ENCODE data around the gene TFF1.

Gene TFF1

GRCh38 chr21:42375506-42375905, 9.2 kb upstream of the TFF1 start:
- no peaks in the 10 kb centered on the region for H3K36me3 ChIP-seq (ENCODE audit: control insufficient read depth, insufficient read depth, low read length)
- H3K9me3 ChIP-seq (ENCODE audit: control insufficient read depth, low read length): no peaks in the 10 kb centered on the region
- no peak for DNase-seq
- no peak overlapping the region for H3K4me3 ChIP-seq (ENCODE audit: insufficient read depth, low read depth, low read length, poor library complexity, severe bottlenecking)
- no peak overlapping the region for H3K27ac ChIP-seq (ENCODE audit: insufficient read depth, low read length, poor library complexity, severe bottlenecking)
- no peaks in the 10 kb centered on the region for H3K27me3 ChIP-seq (replicated peaks; ENCODE audit: control insufficient read depth, insufficient read depth, low read length, poor library complexity, severe bottlenecking)
- no peaks in the 10 kb centered on the region for H3K4me1 ChIP-seq (ENCODE audit: control insufficient read depth, insufficient read depth, low read length, poor library complexity, severe bottlenecking)

GRCh38 chr21:42374864-42375499, 8.6 kb upstream of the TFF1 start:
- Histone ChIP-seq H3K9me3 (ENCODE audit: control insufficient read depth, low read length) (no peaks in the 10 kb centered on the region), H3K4me1 (ENCODE audit: control insufficient read depth, insufficient read depth, low read length, poor library complexity, severe bottlenecking) (no peaks in the 10 kb centered on the region), H3K36me3 (ENCODE audit: control insufficient read depth, insufficient read depth, low read length) (no peaks in the 10 kb centered on the region), H3K27me3 (replicated peaks; ENCODE audit: control insufficient read depth, insufficient read depth, low read length, poor library complexity, severe bottlenecking) (no peaks in the 10 kb centered on the region), H3K27ac (ENCODE audit: insufficient read depth, low read length, poor library complexity, severe bottlenecking) (no peak overlapping the region), H3K4me3 (ENCODE audit: insufficient read depth, low read depth, low read length, poor library complexity, severe bottlenecking) (no peak overlapping the region)
- no peak for DNase-seq

DNA sequence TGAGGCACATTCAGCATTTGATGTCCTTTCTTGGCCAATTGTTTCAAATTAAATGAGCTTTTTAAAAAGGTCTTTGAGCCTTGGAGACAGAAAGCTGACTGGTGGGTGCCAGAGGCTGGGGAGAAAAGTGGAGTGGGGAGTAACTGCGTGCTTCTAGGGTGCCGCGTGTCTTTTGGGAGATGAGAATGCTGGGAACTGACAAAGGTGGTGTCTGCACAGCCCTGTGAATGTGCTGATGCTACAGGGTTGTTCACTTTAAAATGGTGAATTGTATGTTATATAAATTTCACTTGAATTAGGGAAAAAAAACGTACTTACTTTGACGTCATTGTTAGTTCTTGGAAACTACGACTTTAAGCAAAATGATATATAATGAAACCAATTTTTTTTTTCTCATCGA, 8.1 kb upstream of the TFF1 start:
- Histone ChIP-seq H3K4me1 (ENCODE audit: control insufficient read depth, insufficient read depth, low read length, poor library complexity, severe bottlenecking) (no peaks in the 10 kb centered on the region), H3K9me3 (ENCODE audit: control insufficient read depth, low read length) (no peaks in the 10 kb centered on the region), H3K36me3 (ENCODE audit: control insufficient read depth, insufficient read depth, low read length) (no peaks in the 10 kb centered on the region), H3K4me3 (ENCODE audit: insufficient read depth, low read depth, low read length, poor library complexity, severe bottlenecking) (no peak overlapping the region), H3K27ac (ENCODE audit: insufficient read depth, low read length, poor library complexity, severe bottlenecking) (no peak overlapping the region), H3K27me3 (replicated peaks; ENCODE audit: control insufficient read depth, insufficient read depth, low read length, poor library complexity, severe bottlenecking) (no peaks in the 10 kb centered on the region)
- DNase-seq: no peak

DNA sequence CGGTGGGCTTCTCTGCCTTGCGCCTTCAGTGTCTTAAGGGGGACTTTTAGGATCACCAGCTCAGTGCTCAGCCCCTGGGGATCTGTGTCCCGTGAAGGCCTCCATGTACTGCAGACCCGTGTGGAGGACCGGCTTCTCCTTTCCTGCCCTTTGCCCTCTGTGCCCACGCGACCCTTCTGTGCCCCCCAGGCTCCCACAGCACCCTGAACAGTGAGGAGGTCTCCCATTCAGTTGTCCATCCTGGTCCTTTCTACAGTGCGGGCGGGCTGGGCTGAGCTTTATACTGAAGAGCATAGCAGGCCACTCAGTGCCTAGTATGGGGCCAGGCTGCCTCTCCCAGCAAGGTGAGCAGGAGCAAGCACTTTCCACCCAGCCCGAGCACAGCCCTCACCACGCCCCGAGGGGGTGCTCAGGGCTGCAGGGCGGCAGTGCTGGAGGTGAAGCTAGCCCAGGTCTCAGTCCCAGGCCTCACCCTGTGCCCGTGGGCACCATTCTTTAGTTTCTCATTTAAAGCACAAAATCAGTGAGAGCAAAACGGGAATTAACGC, 7.6 kb upstream of the TFF1 start:
- Histone ChIP-seq H3K27me3 (replicated peaks; ENCODE audit: control insufficient read depth, insufficient read depth, low read length, poor library complexity, severe bottlenecking) (no peaks in the 10 kb centered on the region), H3K4me1 (ENCODE audit: control insufficient read depth, insufficient read depth, low read length, poor library complexity, severe bottlenecking) (no peaks in the 10 kb centered on the region), H3K9me3 (ENCODE audit: control insufficient read depth, low read length) (no peaks in the 10 kb centered on the region), H3K36me3 (ENCODE audit: control insufficient read depth, insufficient read depth, low read length) (no peaks in the 10 kb centered on the region), H3K4me3 (ENCODE audit: insufficient read depth, low read depth, low read length, poor library complexity, severe bottlenecking) (no peak overlapping the region), H3K27ac (ENCODE audit: insufficient read depth, low read length, poor library complexity, severe bottlenecking) (no peak overlapping the region)
- no peak for DNase-seq

DNA sequence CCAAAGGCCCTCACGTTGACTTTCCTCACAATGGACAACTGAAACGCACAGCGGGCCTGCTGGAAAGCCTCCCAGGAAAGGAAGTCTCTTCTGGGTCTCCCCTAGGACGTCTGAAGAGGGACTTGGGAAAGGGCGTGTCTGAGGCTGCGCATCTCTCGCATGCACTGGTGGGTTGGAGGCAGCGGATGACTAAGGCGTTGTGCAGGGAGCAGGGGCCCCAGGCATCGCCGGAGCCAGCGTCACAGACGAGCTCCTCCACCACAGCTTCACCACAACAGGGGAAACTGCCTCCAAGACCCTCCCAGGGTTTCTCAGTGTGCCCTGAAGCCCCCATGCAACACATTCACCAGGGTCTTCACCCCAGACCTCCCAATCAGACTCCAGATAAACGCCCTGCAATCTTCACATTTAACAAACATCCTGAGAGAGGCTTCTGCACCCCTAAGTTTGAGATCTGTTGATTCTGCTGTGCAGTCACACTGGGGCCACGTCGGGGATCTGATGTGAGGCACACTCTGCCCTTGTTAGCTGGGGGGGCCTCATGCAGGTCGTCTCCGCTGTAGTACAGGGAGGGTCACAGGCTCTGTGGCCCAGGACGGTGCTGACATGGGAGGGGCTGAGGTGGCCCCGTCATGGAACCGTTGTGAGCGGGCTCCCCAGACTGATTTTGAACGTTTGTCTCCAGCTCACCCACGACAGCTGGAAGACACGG, 7.0 kb upstream of the TFF1 start:
- Histone ChIP-seq H3K27me3 (replicated peaks; ENCODE audit: control insufficient read depth, insufficient read depth, low read length, poor library complexity, severe bottlenecking) (no peaks in the 10 kb centered on the region), H3K36me3 (ENCODE audit: control insufficient read depth, insufficient read depth, low read length) (no peaks in the 10 kb centered on the region), H3K9me3 (ENCODE audit: control insufficient read depth, low read length) (no peaks in the 10 kb centered on the region), H3K4me1 (ENCODE audit: control insufficient read depth, insufficient read depth, low read length, poor library complexity, severe bottlenecking) (no peaks in the 10 kb centered on the region), H3K27ac (ENCODE audit: insufficient read depth, low read length, poor library complexity, severe bottlenecking) (no peak overlapping the region), H3K4me3 (ENCODE audit: insufficient read depth, low read depth, low read length, poor library complexity, severe bottlenecking) (no peak overlapping the region)
- no peak for DNase-seq

DNA sequence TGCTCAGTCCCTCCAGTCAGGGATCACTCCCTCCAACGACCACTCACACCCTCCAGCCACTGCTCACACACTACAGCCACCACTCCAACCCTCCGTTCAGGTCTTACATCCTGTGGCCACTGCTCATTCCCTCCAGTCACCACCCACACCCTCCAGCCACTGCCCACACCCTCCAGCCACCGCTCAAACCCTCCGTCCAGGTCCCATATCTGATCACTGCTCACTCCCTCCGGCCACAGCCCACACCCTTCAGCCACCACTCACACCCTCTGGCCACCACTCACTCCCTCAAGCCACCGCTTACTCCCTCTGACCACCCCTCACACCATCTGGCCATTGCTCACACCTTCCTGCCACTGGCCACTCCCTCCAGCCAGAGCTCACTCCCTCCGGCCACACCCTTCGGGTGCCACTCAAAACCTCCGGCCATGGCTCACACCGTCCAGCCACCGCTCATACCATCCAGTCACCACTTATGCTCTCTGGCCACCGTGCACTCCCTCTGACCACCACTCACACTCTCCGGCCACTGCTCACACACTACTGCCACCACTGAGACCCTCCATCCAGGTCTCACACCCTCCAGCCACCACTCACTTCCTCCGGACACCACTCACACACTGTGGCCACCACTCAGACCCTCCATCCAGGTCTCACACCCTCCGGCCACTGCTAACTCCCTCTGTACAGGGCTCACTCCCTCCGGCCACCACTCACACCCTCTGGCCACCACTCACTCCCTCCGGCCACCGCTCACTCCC, 4.7 kb upstream of the TFF1 start:
- Histone ChIP-seq H3K36me3 (ENCODE audit: control insufficient read depth, insufficient read depth, low read length) (no peaks in the 10 kb centered on the region), H3K27ac (ENCODE audit: insufficient read depth, low read length, poor library complexity, severe bottlenecking) (no peak overlapping the region), H3K4me3 (ENCODE audit: insufficient read depth, low read depth, low read length, poor library complexity, severe bottlenecking) (no peak overlapping the region), H3K9me3 (ENCODE audit: control insufficient read depth, low read length) (no peaks in the 10 kb centered on the region), H3K4me1 (ENCODE audit: control insufficient read depth, insufficient read depth, low read length, poor library complexity, severe bottlenecking) (no peaks in the 10 kb centered on the region), H3K27me3 (replicated peaks; ENCODE audit: control insufficient read depth, insufficient read depth, low read length, poor library complexity, severe bottlenecking) (no peaks in the 10 kb centered on the region)
- DNase-seq: no peak

DNA sequence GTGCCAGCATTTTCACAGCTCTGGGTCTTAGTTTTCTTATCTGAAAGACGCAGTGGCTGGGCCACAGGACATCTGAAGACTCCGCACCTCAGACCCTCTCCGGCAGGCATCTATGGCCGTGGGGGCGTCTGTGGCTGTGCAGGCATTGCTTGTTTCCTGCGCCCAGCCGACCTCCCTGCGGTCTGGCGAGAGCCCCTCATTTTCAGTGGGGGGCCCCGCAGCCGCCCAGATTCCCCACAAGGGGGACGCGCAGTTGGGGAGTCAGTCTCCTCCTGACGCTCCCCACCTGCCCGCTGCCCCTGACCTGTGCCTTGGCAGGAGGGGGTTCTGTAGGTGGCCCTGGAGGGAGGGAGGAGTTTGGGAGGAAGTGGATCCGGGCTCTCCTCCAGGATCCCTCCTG, 3.5 kb upstream of the TFF1 start:
- no peak for DNase-seq
- Histone ChIP-seq H3K27ac (ENCODE audit: insufficient read depth, low read length, poor library complexity, severe bottlenecking) (no peak overlapping the region), H3K36me3 (ENCODE audit: control insufficient read depth, insufficient read depth, low read length) (no peaks in the 10 kb centered on the region), H3K9me3 (ENCODE audit: control insufficient read depth, low read length) (no peaks in the 10 kb centered on the region), H3K27me3 (replicated peaks; ENCODE audit: control insufficient read depth, insufficient read depth, low read length, poor library complexity, severe bottlenecking) (no peaks in the 10 kb centered on the region), H3K4me3 (ENCODE audit: insufficient read depth, low read depth, low read length, poor library complexity, severe bottlenecking) (no peak overlapping the region), H3K4me1 (ENCODE audit: control insufficient read depth, insufficient read depth, low read length, poor library complexity, severe bottlenecking) (no peaks in the 10 kb centered on the region)

- Histone ChIP-seq H3K4me3 (ENCODE audit: insufficient read depth, low read depth, low read length, poor library complexity, severe bottlenecking) (no peak overlapping the region), H3K36me3 (ENCODE audit: control insufficient read depth, insufficient read depth, low read length) (no peaks in the 10 kb centered on the region), H3K4me1 (ENCODE audit: control insufficient read depth, insufficient read depth, low read length, poor library complexity, severe bottlenecking) (no peaks in the 10 kb centered on the region), H3K27me3 (replicated peaks; ENCODE audit: control insufficient read depth, insufficient read depth, low read length, poor library complexity, severe bottlenecking) (no peaks in the 10 kb centered on the region), H3K27ac (ENCODE audit: insufficient read depth, low read length, poor library complexity, severe bottlenecking) (no peak overlapping the region), H3K9me3 (ENCODE audit: control insufficient read depth, low read length) (no peaks in the 10 kb centered on the region)
- no peak for DNase-seq
These were observed 1.2 kb upstream of the TFF1 start for GRCh38 chr21:42367367-42368165.

DNA sequence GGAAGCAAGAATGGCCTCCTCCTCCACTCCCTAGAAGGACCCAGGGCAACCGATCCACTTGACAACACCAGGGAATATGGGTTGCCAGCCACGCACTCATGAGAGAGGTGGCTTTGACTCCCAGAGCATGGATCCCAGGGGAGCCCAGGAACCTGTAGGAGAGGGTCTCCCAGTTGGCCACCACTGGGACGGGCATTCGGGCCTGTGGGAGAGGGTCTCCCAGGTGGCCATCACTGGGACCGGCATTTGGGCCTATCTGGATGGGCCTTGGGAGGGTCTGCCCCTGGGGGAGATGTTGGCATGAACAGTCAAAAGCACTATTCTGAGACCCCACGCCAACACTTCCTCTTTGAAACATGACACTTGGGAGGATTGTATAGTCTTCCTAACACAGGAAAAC, 565 bp downstream of the TFF1 start:
- no peak overlapping the region for H3K27ac ChIP-seq (ENCODE audit: insufficient read depth, low read length, poor library complexity, severe bottlenecking)

More for the DNA sequence above, 565 bp downstream of the TFF1 start:
- no peak overlapping the region for H3K4me3 ChIP-seq (ENCODE audit: insufficient read depth, low read depth, low read length, poor library complexity, severe bottlenecking)
- H3K4me1 ChIP-seq (ENCODE audit: control insufficient read depth, insufficient read depth, low read length, poor library complexity, severe bottlenecking): no peaks in the 10 kb centered on the region
- H3K36me3 ChIP-seq (ENCODE audit: control insufficient read depth, insufficient read depth, low read length): no peaks in the 10 kb centered on the region
- DNase-seq: no peak
- H3K9me3 ChIP-seq (ENCODE audit: control insufficient read depth, low read length): no peaks in the 10 kb centered on the region
- H3K27me3 ChIP-seq (replicated peaks; ENCODE audit: control insufficient read depth, insufficient read depth, low read length, poor library complexity, severe bottlenecking): no peaks in the 10 kb centered on the region
